ENCODE measurements around the gene PORCN.
"Not testable (repeated sequence)": the region's sequence is repeated elsewhere in the genome, so short reads cannot be mapped to it uniquely, and the experiment has no call there.

The PORCN gene

DNA sequence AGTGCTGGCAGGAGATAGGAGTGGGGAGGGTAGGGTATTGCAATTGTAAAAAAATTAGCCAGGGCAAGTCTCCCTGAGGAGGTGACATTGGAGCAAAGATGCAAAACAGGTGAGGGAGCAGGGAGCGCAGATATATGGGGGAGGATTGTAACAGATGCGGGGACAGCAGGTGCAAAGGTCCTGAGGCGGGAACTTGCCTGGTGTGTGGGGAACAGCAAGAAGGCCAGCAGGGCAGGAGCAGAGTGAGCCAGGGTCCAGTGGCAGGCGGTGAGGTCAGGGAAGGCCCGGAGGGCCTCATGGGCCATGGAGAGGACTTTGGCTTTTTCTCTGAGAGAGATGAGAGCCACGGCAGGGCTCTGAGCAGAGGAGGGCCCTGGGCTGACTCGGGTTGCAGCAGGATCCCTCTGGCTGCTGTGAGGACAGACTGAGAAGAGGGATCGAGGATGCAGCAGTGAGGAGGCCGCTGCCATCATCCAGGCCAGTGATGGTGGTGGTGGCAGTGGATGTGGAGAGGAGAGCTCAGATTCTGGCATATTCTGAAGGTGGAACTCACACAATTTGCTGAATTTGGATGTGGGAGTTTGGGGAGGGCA is 6.2 kb downstream of the PORCN start:
- H3K36me3 ChIP-seq (ENCODE audit: control insufficient read depth, insufficient read depth, low read length) = no peaks in the 10 kb centered on the region
- H3K27ac ChIP-seq = no peak overlapping the region
- H3K9me3 ChIP-seq (ENCODE audit: control insufficient read depth, low read length) = no peaks in the 10 kb centered on the region
- TF ChIP-seq, protein P1, sequence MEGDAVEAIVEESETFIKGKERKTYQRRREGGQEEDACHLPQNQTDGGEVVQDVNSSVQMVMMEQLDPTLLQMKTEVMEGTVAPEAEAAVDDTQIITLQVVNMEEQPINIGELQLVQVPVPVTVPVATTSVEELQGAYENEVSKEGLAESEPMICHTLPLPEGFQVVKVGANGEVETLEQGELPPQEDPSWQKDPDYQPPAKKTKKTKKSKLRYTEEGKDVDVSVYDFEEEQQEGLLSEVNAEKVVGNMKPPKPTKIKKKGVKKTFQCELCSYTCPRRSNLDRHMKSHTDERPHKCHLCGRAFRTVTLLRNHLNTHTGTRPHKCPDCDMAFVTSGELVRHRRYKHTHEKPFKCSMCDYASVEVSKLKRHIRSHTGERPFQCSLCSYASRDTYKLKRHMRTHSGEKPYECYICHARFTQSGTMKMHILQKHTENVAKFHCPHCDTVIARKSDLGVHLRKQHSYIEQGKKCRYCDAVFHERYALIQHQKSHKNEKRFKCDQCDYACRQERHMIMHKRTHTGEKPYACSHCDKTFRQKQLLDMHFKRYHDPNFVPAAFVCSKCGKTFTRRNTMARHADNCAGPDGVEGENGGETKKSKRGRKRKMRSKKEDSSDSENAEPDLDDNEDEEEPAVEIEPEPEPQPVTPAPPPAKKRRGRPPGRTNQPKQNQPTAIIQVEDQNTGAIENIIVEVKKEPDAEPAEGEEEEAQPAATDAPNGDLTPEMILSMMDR (IDR thresholded peaks at IDR 0.05) = no peak
- H3K27me3 ChIP-seq (ENCODE audit: control insufficient read depth, insufficient read depth, low read length) = no peaks in the 10 kb centered on the region
- no peak overlapping the region for H3K9ac ChIP-seq
- no peaks in the 10 kb centered on the region for H3K79me2 ChIP-seq
- H3K4me3 ChIP-seq (ENCODE audit: low read depth, low read length) = no peak overlapping the region
- H3K4me2 ChIP-seq (ENCODE audit: low read length) = no peak overlapping the region
- H3K4me1 ChIP-seq = no peaks in the 10 kb centered on the region
- no peak overlapping the region for H2AFZ ChIP-seq

DNA sequence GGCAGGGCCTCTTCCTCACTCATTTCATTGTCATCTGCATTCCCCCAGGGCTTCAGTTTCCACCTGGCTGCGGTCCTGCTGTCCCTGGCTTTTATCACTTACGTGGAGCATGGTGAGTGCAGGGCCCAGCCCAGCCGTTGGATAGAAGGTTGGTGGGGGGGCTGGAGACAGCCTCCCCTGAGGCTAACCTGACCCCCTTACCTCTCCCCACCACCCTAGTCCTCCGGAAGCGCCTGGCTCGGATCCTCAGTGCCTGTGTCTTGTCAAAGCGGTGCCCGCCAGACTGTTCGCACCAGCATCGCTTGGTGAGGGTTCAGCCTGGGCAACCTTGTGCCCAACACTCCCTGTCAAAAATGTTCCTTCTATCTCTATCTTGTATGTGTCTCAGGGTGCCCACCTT is 7.0 kb downstream of the PORCN start:
- H3K79me2 ChIP-seq = no peaks in the 10 kb centered on the region
- H3K9ac ChIP-seq = no peak overlapping the region
- no peak overlapping the region for H3K4me3 ChIP-seq (ENCODE audit: low read depth, low read length)
- no peak overlapping the region for H3K4me2 ChIP-seq (ENCODE audit: low read length)
- no peaks in the 10 kb centered on the region for H3K36me3 ChIP-seq (ENCODE audit: control insufficient read depth, insufficient read depth, low read length)
- H3K27me3 ChIP-seq (ENCODE audit: control insufficient read depth, insufficient read depth, low read length) = no peaks in the 10 kb centered on the region
- no peak overlapping the region for H2AFZ ChIP-seq
- H3K9me3 ChIP-seq (ENCODE audit: control insufficient read depth, low read length) = no peaks in the 10 kb centered on the region
- TF ChIP-seq, protein P1 (IDR thresholded peaks at IDR 0.05) = no peak
- H3K27ac ChIP-seq = no peak overlapping the region
- no peaks in the 10 kb centered on the region for H3K4me1 ChIP-seq

GRCh38 chrX:48516285-48516684 is 7.5 kb downstream of the PORCN start:
- Histone ChIP-seq H2AFZ (no peak overlapping the region), H3K4me3 (ENCODE audit: low read depth, low read length) (no peak overlapping the region), H3K79me2 (no peaks in the 10 kb centered on the region), H3K4me2 (ENCODE audit: low read length) (no peak overlapping the region), H3K27ac (no peak overlapping the region), H3K9ac (no peak overlapping the region), H3K36me3 (ENCODE audit: control insufficient read depth, insufficient read depth, low read length) (no peaks in the 10 kb centered on the region), H3K4me1 (peaks cover 2% of the 10 kb centered on the region), H3K27me3 (ENCODE audit: control insufficient read depth, insufficient read depth, low read length) (no peaks in the 10 kb centered on the region), H3K9me3 (ENCODE audit: control insufficient read depth, low read length) (no peaks in the 10 kb centered on the region)
- TF ChIP-seq, protein P1 (IDR thresholded peaks at IDR 0.05) = no peak

GRCh38 chrX:48516987-48517386 is 8.2 kb downstream of the PORCN start:
- H3K4me1 ChIP-seq = peaks cover 2% of the 10 kb centered on the region
- no peak overlapping the region for H3K9ac ChIP-seq
- H2AFZ ChIP-seq = no peak overlapping the region
- TF ChIP-seq, protein P1 (IDR thresholded peaks at IDR 0.05) = no peak
- no peak overlapping the region for H3K4me3 ChIP-seq (ENCODE audit: low read depth, low read length)
- H3K4me2 ChIP-seq (ENCODE audit: low read length) = no peak overlapping the region
- H3K36me3 ChIP-seq (ENCODE audit: control insufficient read depth, insufficient read depth, low read length) = no peaks in the 10 kb centered on the region
- H3K27ac ChIP-seq = no peak overlapping the region
- H3K27me3 ChIP-seq (ENCODE audit: control insufficient read depth, insufficient read depth, low read length) = no peaks in the 10 kb centered on the region
- H3K79me2 ChIP-seq = no peaks in the 10 kb centered on the region
- no peaks in the 10 kb centered on the region for H3K9me3 ChIP-seq (ENCODE audit: control insufficient read depth, low read length)

- H3K27ac ChIP-seq; H3K9ac ChIP-seq; H3K36me3 ChIP-seq (ENCODE audit: control insufficient read depth, insufficient read depth, low read length); H3K4me1 ChIP-seq; H3K79me2 ChIP-seq; H3K4me2 ChIP-seq (ENCODE audit: low read length); H3K27me3 ChIP-seq (ENCODE audit: control insufficient read depth, insufficient read depth, low read length); H3K9me3 ChIP-seq (ENCODE audit: control insufficient read depth, low read length); H3K4me3 ChIP-seq (ENCODE audit: low read depth, low read length); H2AFZ ChIP-seq: not testable (repeated sequence)
These were observed 10.7 kb downstream of the PORCN start for GRCh38 chrX:48519481-48519880.

Measured in parathyroid adenoma (tissue), 2 donors.